Left ventricle myocardium inferior (tissue), 1 donor: ENCODE results near the gene DCP2. TPM values are rescaled to one million over a fixed set of nuclear protein-coding genes. Genes with fewer than 3 reads are reported as not detected.

ENCODE experiments used
- DNase-seq: peaks from one replicate; pipeline ENCODE4 v3.0.0-alpha.2; 2020
- H3K27ac ChIP-seq: fragments of 200-600 bp; replicated peaks from 2 replicates; pipeline ENCODE4 v1.8.0; 2021
- H3K27me3 ChIP-seq: fragments of 200-600 bp; 2 replicates; pipeline ENCODE4 v1.8.0; 2021; ENCODE audit warnings: low read depth
- H3K36me3 ChIP-seq: fragments of 200-600 bp; 2 replicates; pipeline ENCODE4 v1.8.0; 2021
- H3K4me1 ChIP-seq: fragments of 200-600 bp; 2 replicates; pipeline ENCODE4 v1.8.0; 2021
- H3K4me3 ChIP-seq: fragments of 200-600 bp; 2 replicates; pipeline ENCODE4 v1.8.0; 2021; ENCODE audit warnings: mild to moderate bottlenecking, moderate library complexity
- H3K9me3 ChIP-seq: fragments of 200-600 bp; replicated peaks from 2 replicates; pipeline ENCODE4 v1.8.0; 2021
- CTCF ChIP-seq: fragments of 200-600 bp; IDR thresholded peaks from 2 replicates; pipeline ENCODE4 v1.8.0; 2021; ENCODE audit warnings: antibody characterized with exemption, mild to moderate bottlenecking, borderline replicate concordance
- intact Hi-C: fragments of 100-400 bp; cut with micrococcal nuclease; formaldehyde crosslinking; loops from one replicate; pipeline ENCODE4 v1.11.0; 2022
- total RNA-seq: library from RNA; stranded (reverse); fragmentation: NEBNext Ultra II Directional; extraction: Animal tissue kit (Norgen Biotek cat#: 25700); gene quantifications from one replicate; pipeline ENCODE4 v1.2.1, GENCODE V29; 2021
- donor health status: DM: no; HTN: yes; CAD: no; lungs with severe emphysema.

DCP2 gene
- total RNA-seq, 1 donor from 2014 or later: 19.2 TPM

- H3K27ac ChIP-seq: peak overlapping the region; percentile 9
- TF ChIP-seq CTCF: no peak
- no peak for DNase-seq
- no peaks in the 10 kb centered on the region for H3K9me3 ChIP-seq
- H3K36me3 ChIP-seq: peaks cover 46% of the 10 kb centered on the region
- H3K27me3 ChIP-seq: no peaks in the 10 kb centered on the region
- H3K4me1 ChIP-seq: peaks cover 49% of the 10 kb centered on the region
- H3K4me3 ChIP-seq: no peak overlapping the region
- intact Hi-C loops: no loop called here
These were observed 71.4 kb downstream of the DCP2 start for GRCh38 chr5:113047733-113048652.

GRCh38 chr5:113048931-113049330 is 72.3 kb downstream of the DCP2 start:
- peaks cover 52% of the 10 kb centered on the region for H3K36me3 ChIP-seq
- no peak for TF ChIP-seq CTCF

GRCh38 chr5:113050721-113051382 is 74.3 kb downstream of the DCP2 start:
- H3K27ac ChIP-seq: peak overlapping the region; percentile 50
- intact Hi-C loops: no loop called here
- TF ChIP-seq CTCF: no peak
- peaks cover 37% of the 10 kb centered on the region for H3K4me1 ChIP-seq
- H3K4me3 ChIP-seq: no peak overlapping the region
- no peaks in the 10 kb centered on the region for H3K27me3 ChIP-seq
- H3K36me3 ChIP-seq: peaks cover 66% of the 10 kb centered on the region
- H3K9me3 ChIP-seq: no peaks in the 10 kb centered on the region
- DNase-seq: no peak

More at GRCh38 chr5:113048931-113049330, 72.3 kb downstream of the DCP2 start:
- no peak overlapping the region for H3K27ac ChIP-seq
- H3K27me3 ChIP-seq: no peaks in the 10 kb centered on the region
- no peaks in the 10 kb centered on the region for H3K9me3 ChIP-seq
- no peak for DNase-seq
- intact Hi-C loops: no loop called here
- peaks cover 46% of the 10 kb centered on the region for H3K4me1 ChIP-seq
- no peak overlapping the region for H3K4me3 ChIP-seq

- Histone ChIP-seq H3K9me3 (no peaks in the 10 kb centered on the region), H3K27me3 (no peaks in the 10 kb centered on the region), H3K27ac (peak overlapping the region; percentile 50), H3K4me3 (no peak overlapping the region), H3K36me3 (peaks cover 62% of the 10 kb centered on the region), H3K4me1 (peaks cover 37% of the 10 kb centered on the region)
- no peak for DNase-seq
- no peak for TF ChIP-seq CTCF
- intact Hi-C loops: no loop called here
These were observed 75.6 kb downstream of the DCP2 start for GRCh38 chr5:113052041-113052795.

GRCh38 chr5:113053511-113053995 is 77.0 kb downstream of the DCP2 start:
- H3K27me3 ChIP-seq: no peaks in the 10 kb centered on the region
- no peak overlapping the region for H3K27ac ChIP-seq
- H3K4me3 ChIP-seq: no peak overlapping the region
- no peaks in the 10 kb centered on the region for H3K9me3 ChIP-seq
- peaks cover 41% of the 10 kb centered on the region for H3K4me1 ChIP-seq
- no peak for DNase-seq
- intact Hi-C loops: no loop called here
- TF ChIP-seq CTCF: no peak
- peaks cover 48% of the 10 kb centered on the region for H3K36me3 ChIP-seq
